Stimulated activated naive CD8-positive, alpha-beta T cell treated with anti-CD3 and anti-CD28 coated beads, Interleukin-15, Interleukin-2, amounts not matched to agents 100 ng/mL and 50 ng/mL, for 24 hours (primary cell): Measurements from ENCODE around the gene CTNNA3.
"Not testable (repeated sequence)": the region's sequence is repeated elsewhere in the genome, so short reads cannot be mapped to it uniquely, and the experiment has no call there.

Experiments
- H3K27ac Mint-ChIP-seq: one replicate; pipeline ENCODE4 v1.8.0; 2021; ENCODE audit warnings: mild to moderate bottlenecking, mixed read lengths
- H3K27me3 Mint-ChIP-seq: one replicate; pipeline ENCODE4 v1.8.0; 2021; ENCODE audit warnings: mixed read lengths
- H3K36me3 Mint-ChIP-seq: one replicate; pipeline ENCODE4 v1.8.0; 2021; ENCODE audit warnings: low read depth, mixed read lengths
- H3K4me1 Mint-ChIP-seq: one replicate; pipeline ENCODE4 v1.8.0; 2021; ENCODE audit warnings: low read depth, mixed read lengths
- H3K4me3 Mint-ChIP-seq: one replicate; pipeline ENCODE4 v1.8.0; 2021; ENCODE audit warnings: mild to moderate bottlenecking, mixed read lengths
- H3K9me3 Mint-ChIP-seq: one replicate; pipeline ENCODE4 v1.8.0; 2021; ENCODE audit warnings: mixed read lengths

The CTNNA3 gene

GRCh38 chr10:67473850-67474633 lies 222.0 kb downstream of the CTNNA3 start:
- peaks cover 9% of the 10 kb centered on the region for H3K27me3 Mint-ChIP-seq
- H3K27ac Mint-ChIP-seq: no peak overlapping the region
- H3K4me3 Mint-ChIP-seq: no peak overlapping the region
- no peaks in the 10 kb centered on the region for H3K4me1 Mint-ChIP-seq
- H3K9me3 Mint-ChIP-seq: peaks cover 24% of the 10 kb centered on the region
- peaks cover 6% of the 10 kb centered on the region for H3K36me3 Mint-ChIP-seq

- H3K27me3 Mint-ChIP-seq: peaks cover 12% of the 10 kb centered on the region
- H3K4me3 Mint-ChIP-seq: no peak overlapping the region
- H3K4me1 Mint-ChIP-seq: no peaks in the 10 kb centered on the region
- H3K27ac Mint-ChIP-seq: no peak overlapping the region
- no peaks in the 10 kb centered on the region for H3K36me3 Mint-ChIP-seq
- H3K9me3 Mint-ChIP-seq: peaks cover 8% of the 10 kb centered on the region
These were observed 225.0 kb downstream of the CTNNA3 start for GRCh38 chr10:67471022-67471421.

- Mint-ChIP-seq H3K9me3 (no peaks in the 10 kb centered on the region), H3K27ac (no peak overlapping the region), H3K27me3 (peaks cover 3% of the 10 kb centered on the region), H3K4me3 (no peak overlapping the region), H3K36me3 (no peaks in the 10 kb centered on the region), H3K4me1 (no peaks in the 10 kb centered on the region)
These were observed 231.7 kb downstream of the CTNNA3 start for GRCh38 chr10:67464278-67464677.

- Mint-ChIP-seq H3K27me3 (no peaks in the 10 kb centered on the region), H3K4me1 (no peaks in the 10 kb centered on the region), H3K9me3 (peaks cover 12% of the 10 kb centered on the region), H3K4me3 (no peak overlapping the region), H3K27ac (no peak overlapping the region), H3K36me3 (no peaks in the 10 kb centered on the region)
These were observed 243.1 kb downstream of the CTNNA3 start for GRCh38 chr10:67452892-67453291.

- Mint-ChIP-seq H3K27me3 (no peaks in the 10 kb centered on the region), H3K9me3 (peaks cover 17% of the 10 kb centered on the region), H3K36me3 (no peaks in the 10 kb centered on the region), H3K27ac (no peak overlapping the region), H3K4me1 (no peaks in the 10 kb centered on the region), H3K4me3 (no peak overlapping the region)
These were observed 257.2 kb downstream of the CTNNA3 start for GRCh38 chr10:67438605-67439304.

GRCh38 chr10:67433276-67433675 lies 262.7 kb downstream of the CTNNA3 start:
- peaks cover 6% of the 10 kb centered on the region for H3K9me3 Mint-ChIP-seq
- H3K36me3 Mint-ChIP-seq: no peaks in the 10 kb centered on the region
- H3K27me3 Mint-ChIP-seq: no peaks in the 10 kb centered on the region
- H3K4me3 Mint-ChIP-seq: no peak overlapping the region
- H3K4me1 Mint-ChIP-seq: no peaks in the 10 kb centered on the region
- H3K27ac Mint-ChIP-seq: no peak overlapping the region

GRCh38 chr10:67402620-67403019 lies 293.4 kb downstream of the CTNNA3 start:
- H3K4me3 Mint-ChIP-seq: no peak overlapping the region
- peaks cover 12% of the 10 kb centered on the region for H3K9me3 Mint-ChIP-seq
- no peak overlapping the region for H3K27ac Mint-ChIP-seq
- H3K27me3 Mint-ChIP-seq: no peaks in the 10 kb centered on the region
- H3K36me3 Mint-ChIP-seq: no peaks in the 10 kb centered on the region
- no peaks in the 10 kb centered on the region for H3K4me1 Mint-ChIP-seq

GRCh38 chr10:67401711-67402110 lies 294.3 kb downstream of the CTNNA3 start:
- Mint-ChIP-seq H3K27ac (no peak overlapping the region), H3K27me3 (no peaks in the 10 kb centered on the region), H3K9me3 (peaks cover 10% of the 10 kb centered on the region), H3K36me3 (no peaks in the 10 kb centered on the region), H3K4me3 (no peak overlapping the region), H3K4me1 (no peaks in the 10 kb centered on the region)

- H3K36me3 Mint-ChIP-seq, H3K4me1 Mint-ChIP-seq, H3K9me3 Mint-ChIP-seq, H3K27ac Mint-ChIP-seq: not testable (repeated sequence)
- Mint-ChIP-seq H3K27me3 (peaks cover 12% of the 10 kb centered on the region), H3K4me3 (peak overlapping the region; percentile 32)
These were observed 309.0 kb downstream of the CTNNA3 start for GRCh38 chr10:67386841-67387533.

GRCh38 chr10:67386260-67386659 lies 309.7 kb downstream of the CTNNA3 start:
- H3K27ac Mint-ChIP-seq: no peak overlapping the region
- H3K4me3 Mint-ChIP-seq: no peak overlapping the region
- H3K9me3 Mint-ChIP-seq: peaks cover 4% of the 10 kb centered on the region
- peaks cover 12% of the 10 kb centered on the region for H3K27me3 Mint-ChIP-seq
- H3K4me1 Mint-ChIP-seq: no peaks in the 10 kb centered on the region
- no peaks in the 10 kb centered on the region for H3K36me3 Mint-ChIP-seq

GRCh38 chr10:67385566-67385965 lies 310.4 kb downstream of the CTNNA3 start:
- no peak overlapping the region for H3K4me3 Mint-ChIP-seq
- no peaks in the 10 kb centered on the region for H3K36me3 Mint-ChIP-seq
- no peaks in the 10 kb centered on the region for H3K4me1 Mint-ChIP-seq
- peaks cover 12% of the 10 kb centered on the region for H3K27me3 Mint-ChIP-seq
- no peak overlapping the region for H3K27ac Mint-ChIP-seq
- H3K9me3 Mint-ChIP-seq: peaks cover 4% of the 10 kb centered on the region

- H3K4me3 Mint-ChIP-seq: no peak overlapping the region
- H3K4me1 Mint-ChIP-seq: no peaks in the 10 kb centered on the region
- peaks cover 12% of the 10 kb centered on the region for H3K27me3 Mint-ChIP-seq
- H3K36me3 Mint-ChIP-seq: no peaks in the 10 kb centered on the region
- peaks cover 4% of the 10 kb centered on the region for H3K9me3 Mint-ChIP-seq
- no peak overlapping the region for H3K27ac Mint-ChIP-seq
These were observed 310.9 kb downstream of the CTNNA3 start for GRCh38 chr10:67385089-67385488.

GRCh38 chr10:67331121-67331910 lies 364.7 kb downstream of the CTNNA3 start:
- peaks cover 3% of the 10 kb centered on the region for H3K9me3 Mint-ChIP-seq
- no peaks in the 10 kb centered on the region for H3K36me3 Mint-ChIP-seq
- no peak overlapping the region for H3K27ac Mint-ChIP-seq
- no peaks in the 10 kb centered on the region for H3K4me1 Mint-ChIP-seq
- no peaks in the 10 kb centered on the region for H3K27me3 Mint-ChIP-seq
- no peak overlapping the region for H3K4me3 Mint-ChIP-seq

GRCh38 chr10:67327626-67328535 lies 368.1 kb downstream of the CTNNA3 start:
- Mint-ChIP-seq H3K9me3 (peaks cover 34% of the 10 kb centered on the region), H3K36me3 (no peaks in the 10 kb centered on the region), H3K4me3 (no peak overlapping the region), H3K27me3 (no peaks in the 10 kb centered on the region), H3K4me1 (no peaks in the 10 kb centered on the region), H3K27ac (no peak overlapping the region)
